ENCODE measurements around the gene FAM219A.

DNA sequence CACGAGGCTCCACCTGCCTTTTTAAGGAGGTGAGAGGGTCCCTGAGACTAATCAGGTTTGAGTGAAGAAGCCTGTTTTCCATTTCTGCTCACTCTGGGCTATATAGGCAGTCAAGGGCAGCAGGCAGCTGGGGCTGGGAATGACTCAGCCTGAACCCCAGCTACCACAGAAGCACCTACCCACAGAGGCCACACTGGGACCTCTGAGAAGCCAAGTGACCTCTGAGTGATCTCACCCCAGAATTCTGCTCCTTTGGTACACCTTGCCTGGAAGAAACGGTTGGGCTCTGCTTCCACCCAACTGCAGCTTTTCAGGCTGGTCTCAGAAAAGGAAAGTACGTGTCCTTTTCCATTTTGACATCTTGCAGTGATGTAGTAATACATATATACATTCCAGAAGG lies 6.8 kb downstream of the FAM219A start:
- TF ChIP-seq, protein P1, sequence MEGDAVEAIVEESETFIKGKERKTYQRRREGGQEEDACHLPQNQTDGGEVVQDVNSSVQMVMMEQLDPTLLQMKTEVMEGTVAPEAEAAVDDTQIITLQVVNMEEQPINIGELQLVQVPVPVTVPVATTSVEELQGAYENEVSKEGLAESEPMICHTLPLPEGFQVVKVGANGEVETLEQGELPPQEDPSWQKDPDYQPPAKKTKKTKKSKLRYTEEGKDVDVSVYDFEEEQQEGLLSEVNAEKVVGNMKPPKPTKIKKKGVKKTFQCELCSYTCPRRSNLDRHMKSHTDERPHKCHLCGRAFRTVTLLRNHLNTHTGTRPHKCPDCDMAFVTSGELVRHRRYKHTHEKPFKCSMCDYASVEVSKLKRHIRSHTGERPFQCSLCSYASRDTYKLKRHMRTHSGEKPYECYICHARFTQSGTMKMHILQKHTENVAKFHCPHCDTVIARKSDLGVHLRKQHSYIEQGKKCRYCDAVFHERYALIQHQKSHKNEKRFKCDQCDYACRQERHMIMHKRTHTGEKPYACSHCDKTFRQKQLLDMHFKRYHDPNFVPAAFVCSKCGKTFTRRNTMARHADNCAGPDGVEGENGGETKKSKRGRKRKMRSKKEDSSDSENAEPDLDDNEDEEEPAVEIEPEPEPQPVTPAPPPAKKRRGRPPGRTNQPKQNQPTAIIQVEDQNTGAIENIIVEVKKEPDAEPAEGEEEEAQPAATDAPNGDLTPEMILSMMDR (IDR thresholded peaks at IDR 0.05) = no peak
- TF ChIP-seq, protein P2, sequence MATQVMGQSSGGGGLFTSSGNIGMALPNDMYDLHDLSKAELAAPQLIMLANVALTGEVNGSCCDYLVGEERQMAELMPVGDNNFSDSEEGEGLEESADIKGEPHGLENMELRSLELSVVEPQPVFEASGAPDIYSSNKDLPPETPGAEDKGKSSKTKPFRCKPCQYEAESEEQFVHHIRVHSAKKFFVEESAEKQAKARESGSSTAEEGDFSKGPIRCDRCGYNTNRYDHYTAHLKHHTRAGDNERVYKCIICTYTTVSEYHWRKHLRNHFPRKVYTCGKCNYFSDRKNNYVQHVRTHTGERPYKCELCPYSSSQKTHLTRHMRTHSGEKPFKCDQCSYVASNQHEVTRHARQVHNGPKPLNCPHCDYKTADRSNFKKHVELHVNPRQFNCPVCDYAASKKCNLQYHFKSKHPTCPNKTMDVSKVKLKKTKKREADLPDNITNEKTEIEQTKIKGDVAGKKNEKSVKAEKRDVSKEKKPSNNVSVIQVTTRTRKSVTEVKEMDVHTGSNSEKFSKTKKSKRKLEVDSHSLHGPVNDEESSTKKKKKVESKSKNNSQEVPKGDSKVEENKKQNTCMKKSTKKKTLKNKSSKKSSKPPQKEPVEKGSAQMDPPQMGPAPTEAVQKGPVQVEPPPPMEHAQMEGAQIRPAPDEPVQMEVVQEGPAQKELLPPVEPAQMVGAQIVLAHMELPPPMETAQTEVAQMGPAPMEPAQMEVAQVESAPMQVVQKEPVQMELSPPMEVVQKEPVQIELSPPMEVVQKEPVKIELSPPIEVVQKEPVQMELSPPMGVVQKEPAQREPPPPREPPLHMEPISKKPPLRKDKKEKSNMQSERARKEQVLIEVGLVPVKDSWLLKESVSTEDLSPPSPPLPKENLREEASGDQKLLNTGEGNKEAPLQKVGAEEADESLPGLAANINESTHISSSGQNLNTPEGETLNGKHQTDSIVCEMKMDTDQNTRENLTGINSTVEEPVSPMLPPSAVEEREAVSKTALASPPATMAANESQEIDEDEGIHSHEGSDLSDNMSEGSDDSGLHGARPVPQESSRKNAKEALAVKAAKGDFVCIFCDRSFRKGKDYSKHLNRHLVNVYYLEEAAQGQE (IDR thresholded peaks at IDR 0.05; ENCODE audit: insufficient read depth in 1 of 2, low read depth in 2 of 2, low read length in 1 of 2) = no peak
- TF ChIP-seq POLR2AphosphoS5 (IDR thresholded peaks at IDR 0.05; ENCODE audit: low read depth, low read length) = no peak
- no peak for TF ChIP-seq TCF7L2 (IDR thresholded peaks at IDR 0.05; ENCODE audit: low read depth, low read length)
- TF ChIP-seq SIN3A (IDR thresholded peaks at IDR 0.05; ENCODE audit: borderline replicate concordance, insufficient read depth, low read depth, low read length) = no peak
